Embryonic facial prominence (tissue), 1 donor: ENCODE results near the gene FAXC.
"Not testable (repeated sequence)": the region's sequence is repeated elsewhere in the genome, so short reads cannot be mapped to it uniquely, and the experiment has no call there.

Experiments used
- DNase-seq: peaks from one replicate; pipeline ENCODE4 v3.0.0-alpha.2; 2016; ENCODE audit errors: extremely low spot score

Gene FAXC

GRCh38 chr6:99287523-99287922 lies 62.0 kb downstream of the FAXC start:
- DNase-seq = no peak

- no peak for DNase-seq
Measured at GRCh38 chr6:99285881-99286280, 63.6 kb downstream of the FAXC start.

GRCh38 chr6:99282479-99283062 lies 66.9 kb downstream of the FAXC start:
- no peak for DNase-seq

- DNase-seq = no peak
Measured at GRCh38 chr6:99276747-99277146, 72.7 kb downstream of the FAXC start.

- no peak for DNase-seq
Measured at GRCh38 chr6:99270826-99271225, 78.6 kb downstream of the FAXC start.

GRCh38 chr6:99270030-99270429 lies 79.4 kb downstream of the FAXC start:
- DNase-seq = no peak

GRCh38 chr6:99269207-99269606 lies 80.3 kb downstream of the FAXC start:
- no peak for DNase-seq

GRCh38 chr6:99266996-99267395 lies 82.5 kb downstream of the FAXC start:
- not testable (repeated sequence) for DNase-seq

- DNase-seq = not testable (repeated sequence)
Measured at GRCh38 chr6:99265447-99265846, 84.0 kb downstream of the FAXC start.

GRCh38 chr6:99254616-99255550 lies 94.6 kb downstream of the FAXC start:
- no peak for DNase-seq

GRCh38 chr6:99253271-99253670 lies 96.2 kb downstream of the FAXC start:
- no peak for DNase-seq

GRCh38 chr6:99252421-99252820 lies 97.1 kb downstream of the FAXC start:
- no peak for DNase-seq

- DNase-seq = no peak
Measured at GRCh38 chr6:99250476-99250875, 99.0 kb downstream of the FAXC start.

- DNase-seq = no peak
Measured at GRCh38 chr6:99246602-99247001, 102.9 kb downstream of the FAXC start.

- DNase-seq = no peak
Measured at GRCh38 chr6:99241905-99242534, 107.5 kb downstream of the FAXC start.

- no peak for DNase-seq
Measured at GRCh38 chr6:99236010-99236409, 113.5 kb downstream of the FAXC start.

- no peak for DNase-seq
Measured at GRCh38 chr6:99233219-99233618, 116.3 kb downstream of the FAXC start.

- no peak for DNase-seq
Measured at GRCh38 chr6:99232056-99232455, 117.4 kb downstream of the FAXC start.

GRCh38 chr6:99225172-99225571 lies 124.3 kb downstream of the FAXC start:
- DNase-seq = no peak
